Anterior cingulate cortex (tissue), 58 donors: ENCODE results near the gene NPR2.

ENCODE experiments used
- DNase-seq, 58 donors: peaks; one replicate each; lab custom pipeline; 2025; lab: John Stamatoyannopoulos, UW

Gene NPR2

DNA sequence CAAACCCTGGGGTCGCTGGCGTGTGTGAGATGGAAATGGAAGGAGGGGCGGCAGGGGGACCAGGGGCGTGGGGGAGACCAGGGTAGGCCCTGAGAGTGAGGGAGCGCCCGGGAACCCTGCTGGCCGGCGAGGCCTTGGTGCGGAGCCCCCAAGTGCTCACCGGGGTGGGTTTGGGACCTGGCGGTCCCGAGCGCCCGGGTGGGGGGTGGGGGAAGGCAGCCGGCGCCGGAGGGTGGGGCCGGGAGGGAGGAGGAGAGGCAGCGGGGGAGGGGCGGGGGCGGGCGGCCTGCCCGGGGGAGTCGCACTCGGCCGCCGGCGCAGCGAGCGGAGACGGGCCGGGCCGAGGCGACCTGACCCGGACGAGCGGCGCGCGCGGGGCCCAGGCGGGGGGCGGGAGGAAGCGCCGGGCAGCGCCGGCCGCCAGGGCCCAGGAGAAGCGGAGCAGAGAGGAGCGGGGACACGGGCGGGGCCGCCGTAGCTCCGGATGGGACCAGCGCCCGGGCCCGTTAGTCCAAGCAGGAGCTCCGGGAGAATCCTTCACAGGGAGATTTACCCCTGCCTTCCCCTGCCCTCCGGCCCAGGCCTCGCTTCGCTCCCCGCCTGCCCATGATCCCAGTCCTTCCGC is at the start of gene NPR2:
NPR2 (plus strand) TSS at position 295 of the 625 bp plus-strand sequence. CDS start 818 bp downstream, outside the sequence.
- peak in 8 of 58 donors; percentile 6 to 39 (median 22) for DNase-seq

GRCh38 chr9:35741740-35742139 is 49.7 kb upstream of the NPR2 start:
- DNase-seq = no peak

- DNase-seq = no peak
Measured at GRCh38 chr9:35743452-35743851, 47.9 kb upstream of the NPR2 start.

DNA sequence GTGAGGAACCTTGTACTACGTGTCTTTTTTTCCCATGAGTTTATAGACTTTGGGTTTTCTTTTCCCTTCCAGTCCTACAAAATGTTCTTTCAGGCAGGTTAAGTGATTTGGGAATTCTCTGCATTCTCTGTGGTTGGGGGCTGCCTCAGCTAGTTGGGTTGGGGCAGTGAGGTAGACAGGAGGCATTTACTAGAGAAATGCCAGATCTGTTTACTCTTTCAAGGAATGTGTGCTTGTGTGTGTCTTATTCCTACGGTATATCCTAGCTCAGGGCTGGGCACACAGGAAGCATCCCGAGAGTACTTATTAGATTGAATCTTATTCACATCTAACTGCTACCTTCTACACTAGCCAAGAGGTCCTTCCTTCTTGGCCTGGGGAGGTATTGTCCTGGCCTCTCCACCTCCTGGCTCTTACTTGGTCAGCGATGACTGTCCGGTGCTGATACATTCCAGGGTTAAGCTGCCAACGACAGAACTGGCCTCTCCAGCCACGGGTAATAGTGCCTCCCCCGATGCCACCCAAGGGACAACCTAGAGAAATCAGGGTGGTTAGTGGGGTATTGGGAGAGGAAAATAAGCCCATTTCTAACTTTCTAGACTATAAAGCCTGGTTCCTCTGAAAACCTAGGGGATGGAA is 47.4 kb upstream of the NPR2 start:
- no peak for DNase-seq

DNA sequence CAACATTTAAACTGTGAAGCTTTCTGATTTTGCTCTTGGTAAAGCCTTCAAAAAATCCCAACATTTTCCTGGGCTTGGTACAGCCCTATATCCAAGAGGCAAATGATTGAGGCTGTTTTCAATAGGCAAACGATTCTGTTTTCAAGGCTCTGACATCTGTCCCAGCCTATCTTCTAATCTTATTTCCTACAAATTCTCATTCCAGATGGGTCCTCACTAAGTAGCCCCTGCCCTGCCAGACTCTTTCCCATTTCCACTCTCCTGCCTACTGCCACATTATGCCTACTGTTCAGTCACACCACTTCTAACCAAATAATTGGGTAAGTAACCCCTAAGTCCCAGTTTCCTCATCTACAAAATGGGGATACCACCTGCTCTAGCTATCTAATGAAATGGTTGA is 45.8 kb upstream of the NPR2 start:
- no peak for DNase-seq

GRCh38 chr9:35746583-35746982 is 44.8 kb upstream of the NPR2 start:
- no peak for DNase-seq

- no peak for DNase-seq
Measured at GRCh38 chr9:35748242-35748857, 43.0 kb upstream of the NPR2 start.

DNA sequence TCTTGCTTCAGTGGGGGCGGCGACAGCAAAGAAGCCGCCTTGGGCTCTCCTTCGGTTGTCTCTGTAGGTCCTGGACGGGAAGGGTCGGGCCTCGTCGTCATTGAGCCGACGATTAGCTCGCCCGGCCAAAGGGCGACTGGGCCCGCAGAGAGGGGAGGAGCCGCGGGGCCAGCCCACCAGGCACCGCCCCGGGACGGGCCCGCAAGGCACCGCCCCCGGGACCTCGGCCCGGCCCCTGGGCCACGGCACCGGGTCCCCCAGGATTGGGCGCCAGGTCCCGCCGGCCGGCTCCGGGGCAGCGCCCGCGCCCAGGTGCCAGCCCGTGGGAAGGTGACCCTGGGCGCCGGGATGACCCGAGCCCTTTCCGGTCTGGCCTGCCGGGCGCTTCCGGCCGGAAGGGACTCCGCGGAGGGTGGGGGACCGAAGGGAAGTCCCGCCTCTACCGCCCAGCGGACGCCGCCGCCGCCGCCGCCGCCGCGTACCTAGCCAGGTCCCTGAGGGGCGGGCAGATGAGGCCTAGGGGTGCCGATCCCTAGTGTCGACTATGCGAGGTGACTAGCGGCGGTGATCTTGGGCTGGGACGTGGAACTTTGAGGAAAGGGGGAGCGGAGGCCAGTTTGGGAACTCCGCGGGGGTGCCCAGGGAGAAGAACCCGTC is 42.4 kb upstream of the NPR2 start, which contains the start of the genes GBA2 and RGP1:
GBA2 (minus strand) TSS at position 371 of the 657 bp plus-strand sequence. CDS start 524 bp downstream, outside the sequence.
RGP1 (plus strand) TSS at position 430 of the 657 bp plus-strand sequence. CDS start 469 bp downstream, outside the sequence.
- DNase-seq = peak in 56 of 58 donors; percentile 32 to 90 (median 72)

- DNase-seq = peak in 15 of 58 donors; percentile 22 to 73 (median 45)
Measured at GRCh38 chr9:35749515-35750255, 41.7 kb upstream of the NPR2 start.

DNA sequence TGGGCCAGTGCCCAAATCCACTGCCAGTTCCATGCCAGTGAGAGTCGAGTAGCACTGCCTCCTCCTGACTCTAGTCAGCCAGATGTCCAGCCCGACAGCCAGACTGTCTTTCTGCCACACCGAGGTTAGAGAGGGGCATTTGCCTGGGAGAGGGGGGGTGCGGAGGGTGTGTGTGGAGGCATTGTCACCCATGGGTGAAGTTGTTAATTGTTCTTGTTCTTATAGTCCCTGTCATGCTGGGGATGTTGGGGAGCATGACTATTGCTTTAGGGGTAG is 41.2 kb upstream of the NPR2 start:
- peak in 1 of 58 donors; percentile 19 for DNase-seq

- no peak for DNase-seq
Measured at GRCh38 chr9:35753466-35753865, 37.9 kb upstream of the NPR2 start.

DNA sequence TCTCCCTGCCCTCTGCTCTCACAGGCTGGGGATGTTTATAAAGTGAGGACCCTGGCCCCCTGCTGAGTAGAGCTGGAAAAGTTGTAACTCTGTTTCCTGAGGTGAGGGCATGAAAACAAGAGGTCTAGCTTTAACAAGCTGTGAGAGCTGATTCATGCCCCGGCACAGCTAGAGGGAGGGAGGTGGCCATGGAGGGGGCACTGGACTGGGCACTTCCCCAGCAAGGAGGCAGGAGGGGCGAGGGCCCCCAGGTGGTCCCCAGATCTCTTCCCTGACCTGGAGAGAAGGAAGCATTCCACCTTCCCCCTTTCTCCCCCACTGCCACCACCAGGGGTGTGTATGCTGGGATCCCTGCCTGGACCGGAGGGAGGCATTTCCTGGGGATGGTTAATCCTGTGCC is 37.1 kb upstream of the NPR2 start, which contains the start of gene MSMP:
MSMP (minus strand) TSS at position 13 of the 400 bp plus-strand sequence. CDS start 147 bp downstream, outside the sequence.
- no peak for DNase-seq

- no peak for DNase-seq
Measured at GRCh38 chr9:35755071-35755470, 36.3 kb upstream of the NPR2 start.

GRCh38 chr9:35756275-35757225 is 34.8 kb upstream of the NPR2 start:
- DNase-seq = peak in 54 of 58 donors; percentile 29 to 87 (median 59)

DNA sequence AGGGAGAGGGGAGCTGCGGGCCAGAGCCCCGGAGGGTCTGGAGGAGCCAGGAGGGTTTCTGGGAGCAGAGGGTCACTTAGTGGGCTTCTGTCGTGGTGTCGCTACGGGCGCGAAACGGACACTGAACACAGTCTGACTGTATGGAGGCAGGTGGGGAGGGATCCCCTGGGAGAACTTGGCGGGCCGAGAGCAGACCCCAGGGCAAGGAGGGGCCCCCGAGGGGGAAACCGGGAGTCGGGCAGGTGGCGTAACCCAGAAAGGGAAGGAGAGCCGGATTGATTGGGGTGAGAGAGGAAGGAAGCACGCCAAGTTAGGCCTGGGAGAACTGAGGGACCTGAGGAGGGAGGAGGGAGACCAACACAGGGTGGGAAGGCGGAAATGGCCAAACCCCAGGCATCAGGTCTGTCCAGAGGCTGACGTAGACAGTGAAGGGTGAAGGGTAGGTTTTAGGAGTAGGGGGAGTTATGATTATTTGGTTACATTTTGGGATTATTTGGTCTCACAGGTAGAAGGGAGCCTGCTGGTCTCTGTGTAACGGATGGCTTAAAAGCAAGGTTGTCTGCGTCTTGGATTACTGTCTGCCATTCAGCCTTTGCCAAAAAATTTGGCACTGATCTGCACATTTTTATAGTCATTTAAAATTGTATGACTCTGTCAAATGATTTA is 34.0 kb upstream of the NPR2 start:
- DNase-seq = peak in 26 of 58 donors; percentile 29 to 76 (median 54)

- no peak for DNase-seq
Measured at GRCh38 chr9:35757892-35758275, 33.5 kb upstream of the NPR2 start.

- no peak for DNase-seq
Measured at GRCh38 chr9:35758475-35759050, 32.8 kb upstream of the NPR2 start.

GRCh38 chr9:35759795-35760194 is 31.6 kb upstream of the NPR2 start:
- DNase-seq = no peak
